Measurements from ENCODE around the gene FBLN7. TPM values are rescaled to one million over a fixed set of nuclear protein-coding genes. Genes with fewer than 3 reads are reported as not detected.

The FBLN7 gene
- total RNA-seq, 2 donors from 2014 or later = 1.3 to 3.9 TPM

GRCh38 chr2:112187805-112188596, 49.8 kb downstream of the FBLN7 start:
- peaks cover 0 to 3% of the 10 kb centered on the region in 2 donors for H3K27me3 ChIP-seq
- intact Hi-C loops (cut with DNase I) = no loop called here
- DNase-seq (peak in 1 of 4 donors; percentile 10), ATAC-seq (no peak)
- H3K27ac ChIP-seq = no peak overlapping the region
- TF ChIP-seq CTCF (IDR thresholded peaks at IDR 0.05) (no peak), POLR2A (IDR thresholded peaks at IDR 0.05) (no peak)
- H3K9me3 ChIP-seq = no peaks in the 10 kb centered on the region
- no peak overlapping the region for H3K4me3 ChIP-seq
- no peaks in the 10 kb centered on the region for H3K4me1 ChIP-seq
- H3K36me3 ChIP-seq (replicated peaks in 1 of 2; ENCODE audit: insufficient read depth in 1 of 2, low read depth in 2 of 2) = no peaks in the 10 kb centered on the region
- 58 to 80% methylated on average over 9 of the region's 9 CpGs for WGBS, 2 donors

GRCh38 chr2:112189001-112189556, 50.9 kb downstream of the FBLN7 start:
- Histone ChIP-seq H3K9me3 (no peaks in the 10 kb centered on the region), H3K27ac (no peak overlapping the region), H3K27me3 (no peaks in the 10 kb centered on the region), H3K4me1 (no peaks in the 10 kb centered on the region), H3K4me3 (no peak overlapping the region), H3K36me3 (replicated peaks in 1 of 2; ENCODE audit: insufficient read depth in 1 of 2, low read depth in 2 of 2) (no peaks in the 10 kb centered on the region)
- intact Hi-C loops (cut with DNase I) = no loop called here
- TF ChIP-seq CTCF (IDR thresholded peaks at IDR 0.05) (no peak), POLR2A (IDR thresholded peaks at IDR 0.05) (no peak)
- DNase-seq = no peak
- 93 to 100% methylated on average over 2 to 3 of the region's 3 CpGs for WGBS, 2 donors
- no peak for ATAC-seq

- DNase-seq (no peak), ATAC-seq (no peak)
- Histone ChIP-seq H3K4me1 (no peaks in the 10 kb centered on the region), H3K4me3 (no peak overlapping the region), H3K27ac (no peak overlapping the region), H3K9me3 (no peaks in the 10 kb centered on the region), H3K27me3 (no peaks in the 10 kb centered on the region), H3K36me3 (replicated peaks in 1 of 2; ENCODE audit: insufficient read depth in 1 of 2, low read depth in 2 of 2) (no peaks in the 10 kb centered on the region)
- WGBS, 2 donors = 76 to 83% methylated on average over 2 of the region's 2 CpGs
- intact Hi-C loops (cut with DNase I) = no loop called here
- TF ChIP-seq POLR2A (IDR thresholded peaks at IDR 0.05) (no peak), CTCF (IDR thresholded peaks at IDR 0.05) (no peak)
Measured at GRCh38 chr2:112194028-112194427, 55.8 kb downstream of the FBLN7 start.

GRCh38 chr2:112194482-112194881, 56.3 kb downstream of the FBLN7 start:
- Histone ChIP-seq H3K4me3 (no peak overlapping the region), H3K4me1 (no peaks in the 10 kb centered on the region), H3K27ac (no peak overlapping the region), H3K27me3 (no peaks in the 10 kb centered on the region), H3K36me3 (replicated peaks in 1 of 2; ENCODE audit: insufficient read depth in 1 of 2, low read depth in 2 of 2) (no peaks in the 10 kb centered on the region), H3K9me3 (peaks cover 0 to under 1% (median 0%) of the 10 kb centered on the region in 3 donors)
- TF ChIP-seq CTCF (IDR thresholded peaks at IDR 0.05) = no peak
- TF ChIP-seq POLR2A (IDR thresholded peaks at IDR 0.05) = no peak
- intact Hi-C loops (cut with DNase I) = no loop called here
- DNase-seq = no peak
- ATAC-seq = no peak
- WGBS, 2 donors = 79 to 83% methylated on average over 3 to 4 of the region's 4 CpGs

Data from body of pancreas (tissue), 4 donors.